Embryonic facial prominence (tissue), 1 donor: ENCODE data around the gene IQGAP2.
A peak's percentile ranks its signal among the peaks of the same experiment; 100 is the strongest.
"Not testable (repeated sequence)": the region's sequence is repeated elsewhere in the genome, so short reads cannot be mapped to it uniquely, and the experiment has no call there.

ENCODE experiments used
- DNase-seq: peaks from one replicate; pipeline ENCODE4 v3.0.0-alpha.2; 2016; ENCODE audit errors: extremely low spot score

Gene IQGAP2

GRCh38 chr5:76402886-76403765 is at the start of gene IQGAP2:
TSS of gene IQGAP2 (plus strand) at chr5:76403285. CDS start at chr5:76403546, 261 bp downstream.
- DNase-seq: no peak

GRCh38 chr5:76356887-76357286 is 46.2 kb upstream of the IQGAP2 start:
- no peak for DNase-seq

GRCh38 chr5:76363352-76364225 is 39.5 kb upstream of the IQGAP2 start:
- DNase-seq: no peak

- DNase-seq: no peak
Observed at GRCh38 chr5:76364226-76364589, 38.9 kb upstream of the IQGAP2 start.

GRCh38 chr5:76365561-76365960 is 37.5 kb upstream of the IQGAP2 start:
- no peak for DNase-seq

GRCh38 chr5:76366596-76366995 is 36.5 kb upstream of the IQGAP2 start:
- no peak for DNase-seq

GRCh38 chr5:76367623-76368371 is 35.3 kb upstream of the IQGAP2 start:
- no peak for DNase-seq

- no peak for DNase-seq
Observed at GRCh38 chr5:76368941-76369340, 34.1 kb upstream of the IQGAP2 start.

GRCh38 chr5:76369668-76370067 is 33.4 kb upstream of the IQGAP2 start:
- DNase-seq: not testable (repeated sequence)

GRCh38 chr5:76371960-76372322 is 31.1 kb upstream of the IQGAP2 start:
- DNase-seq: no peak

- DNase-seq: no peak
Observed at GRCh38 chr5:76372323-76373054, 30.6 kb upstream of the IQGAP2 start.

GRCh38 chr5:76376148-76376865 is 26.8 kb upstream of the IQGAP2 start:
- no peak for DNase-seq

GRCh38 chr5:76376866-76377230 is 26.2 kb upstream of the IQGAP2 start:
- no peak for DNase-seq

- no peak for DNase-seq
Observed at GRCh38 chr5:76378355-76378754, 24.7 kb upstream of the IQGAP2 start.

- no peak for DNase-seq
Observed at GRCh38 chr5:76379316-76379715, 23.8 kb upstream of the IQGAP2 start.

- DNase-seq: no peak
Observed at GRCh38 chr5:76379855-76380254, 23.2 kb upstream of the IQGAP2 start.

- DNase-seq: no peak
Observed at GRCh38 chr5:76380346-76381066, 22.6 kb upstream of the IQGAP2 start.

GRCh38 chr5:76383126-76383832 is 19.8 kb upstream of the IQGAP2 start:
- DNase-seq: peak; percentile 1

- DNase-seq: no peak
Observed at GRCh38 chr5:76384189-76384588, 18.9 kb upstream of the IQGAP2 start.
